Measurements from ENCODE around the gene CCPG1. TPM values are rescaled to one million over a fixed set of nuclear protein-coding genes. Genes with fewer than 3 reads are reported as not detected.

The CCPG1 gene
- total RNA-seq, 1 experiment from 2014 or later = 17.1 TPM

DNA sequence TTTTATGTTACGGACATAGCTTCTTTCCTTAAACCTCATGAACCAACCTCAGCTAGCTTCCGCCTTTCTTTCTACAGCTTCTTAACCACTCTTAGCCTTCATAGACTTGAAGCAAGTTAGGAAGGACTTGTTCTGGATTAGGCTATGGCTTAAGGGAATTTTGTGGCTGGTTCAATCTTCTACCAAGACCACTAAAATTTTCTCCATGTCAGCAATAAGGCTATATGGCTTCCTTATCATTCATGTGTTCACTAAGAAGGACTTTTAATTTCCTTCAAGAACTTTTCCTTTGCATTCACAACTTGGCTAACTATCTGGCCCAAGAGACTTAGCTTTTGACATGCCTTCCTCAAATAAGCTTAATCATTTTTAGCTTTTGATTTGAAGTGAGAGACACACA, 24.5 kb downstream of the CCPG1 start:
- H3K4me3 Mint-ChIP-seq = no peak overlapping the region
- CTCF ChIA-PET = no interaction called here
- no peak for DNase-seq (ENCODE audit: low spot score)
- no peak overlapping the region for H3K27ac Mint-ChIP-seq
- no peak for ATAC-seq
- no peak for TF ChIP-seq TEAD4 (CRISPR knock-in tag; IDR thresholded peaks at IDR 0.05)
- TF ChIP-seq, protein P1, sequence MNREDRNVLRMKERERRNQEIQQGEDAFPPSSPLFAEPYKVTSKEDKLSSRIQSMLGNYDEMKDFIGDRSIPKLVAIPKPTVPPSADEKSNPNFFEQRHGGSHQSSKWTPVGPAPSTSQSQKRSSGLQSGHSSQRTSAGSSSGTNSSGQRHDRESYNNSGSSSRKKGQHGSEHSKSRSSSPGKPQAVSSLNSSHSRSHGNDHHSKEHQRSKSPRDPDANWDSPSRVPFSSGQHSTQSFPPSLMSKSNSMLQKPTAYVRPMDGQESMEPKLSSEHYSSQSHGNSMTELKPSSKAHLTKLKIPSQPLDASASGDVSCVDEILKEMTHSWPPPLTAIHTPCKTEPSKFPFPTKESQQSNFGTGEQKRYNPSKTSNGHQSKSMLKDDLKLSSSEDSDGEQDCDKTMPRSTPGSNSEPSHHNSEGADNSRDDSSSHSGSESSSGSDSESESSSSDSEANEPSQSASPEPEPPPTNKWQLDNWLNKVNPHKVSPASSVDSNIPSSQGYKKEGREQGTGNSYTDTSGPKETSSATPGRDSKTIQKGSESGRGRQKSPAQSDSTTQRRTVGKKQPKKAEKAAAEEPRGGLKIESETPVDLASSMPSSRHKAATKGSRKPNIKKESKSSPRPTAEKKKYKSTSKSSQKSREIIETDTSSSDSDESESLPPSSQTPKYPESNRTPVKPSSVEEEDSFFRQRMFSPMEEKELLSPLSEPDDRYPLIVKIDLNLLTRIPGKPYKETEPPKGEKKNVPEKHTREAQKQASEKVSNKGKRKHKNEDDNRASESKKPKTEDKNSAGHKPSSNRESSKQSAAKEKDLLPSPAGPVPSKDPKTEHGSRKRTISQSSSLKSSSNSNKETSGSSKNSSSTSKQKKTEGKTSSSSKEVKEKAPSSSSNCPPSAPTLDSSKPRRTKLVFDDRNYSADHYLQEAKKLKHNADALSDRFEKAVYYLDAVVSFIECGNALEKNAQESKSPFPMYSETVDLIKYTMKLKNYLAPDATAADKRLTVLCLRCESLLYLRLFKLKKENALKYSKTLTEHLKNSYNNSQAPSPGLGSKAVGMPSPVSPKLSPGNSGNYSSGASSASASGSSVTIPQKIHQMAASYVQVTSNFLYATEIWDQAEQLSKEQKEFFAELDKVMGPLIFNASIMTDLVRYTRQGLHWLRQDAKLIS (CRISPR knock-in tag; IDR thresholded peaks at IDR 0.05; ENCODE audit: borderline replicate concordance) = no peak
- TF ChIP-seq, protein P2, sequence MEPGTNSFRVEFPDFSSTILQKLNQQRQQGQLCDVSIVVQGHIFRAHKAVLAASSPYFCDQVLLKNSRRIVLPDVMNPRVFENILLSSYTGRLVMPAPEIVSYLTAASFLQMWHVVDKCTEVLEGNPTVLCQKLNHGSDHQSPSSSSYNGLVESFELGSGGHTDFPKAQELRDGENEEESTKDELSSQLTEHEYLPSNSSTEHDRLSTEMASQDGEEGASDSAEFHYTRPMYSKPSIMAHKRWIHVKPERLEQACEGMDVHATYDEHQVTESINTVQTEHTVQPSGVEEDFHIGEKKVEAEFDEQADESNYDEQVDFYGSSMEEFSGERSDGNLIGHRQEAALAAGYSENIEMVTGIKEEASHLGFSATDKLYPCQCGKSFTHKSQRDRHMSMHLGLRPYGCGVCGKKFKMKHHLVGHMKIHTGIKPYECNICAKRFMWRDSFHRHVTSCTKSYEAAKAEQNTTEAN (CRISPR knock-in tag; IDR thresholded peaks at IDR 0.05) = no peak
- TF ChIP-seq HMGA2 (CRISPR knock-in tag; IDR thresholded peaks at IDR 0.05) = no peak
- no peak for TF ChIP-seq ZNF232 (CRISPR knock-in tag; IDR thresholded peaks at IDR 0.05)
- no peak for TF ChIP-seq ZNF138 (CRISPR knock-in tag; conservative IDR thresholded peaks at IDR 0.05)
- TF ChIP-seq ZNF317 (CRISPR knock-in tag; IDR thresholded peaks at IDR 0.05; ENCODE audit: borderline replicate concordance, low read depth) = no peak
- TF ChIP-seq ZNF416 (CRISPR knock-in tag; IDR thresholded peaks at IDR 0.05) = no peak
- peaks cover 12% of the 10 kb centered on the region for H3K36me3 Mint-ChIP-seq
- POLR2A ChIA-PET = no interaction called here
- H3K9me3 Mint-ChIP-seq = peaks cover 6% of the 10 kb centered on the region
- no peaks in the 10 kb centered on the region for H3K4me1 Mint-ChIP-seq
- no peaks in the 10 kb centered on the region for H3K27me3 Mint-ChIP-seq (ENCODE audit: low read depth)

DNA sequence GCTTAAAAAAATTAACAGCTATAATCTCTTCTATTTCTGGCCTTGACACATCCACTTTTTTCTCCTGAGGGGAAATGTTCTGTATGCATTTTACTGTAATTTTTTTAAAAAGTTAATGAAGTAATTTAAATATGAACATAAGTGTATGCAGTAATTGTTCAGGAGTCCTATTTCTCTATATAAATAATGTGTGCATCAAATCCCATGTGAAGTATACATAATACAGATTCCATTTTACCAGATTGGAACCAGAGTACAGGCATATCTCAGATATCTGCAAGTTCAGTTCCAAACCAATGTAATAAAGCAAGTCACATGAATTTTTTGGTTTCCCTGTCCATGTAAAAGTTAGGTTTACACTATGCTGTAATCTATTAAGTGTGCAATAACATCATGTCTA, 26.6 kb downstream of the CCPG1 start:
- no peaks in the 10 kb centered on the region for H3K27me3 Mint-ChIP-seq (ENCODE audit: low read depth)
- ChIA-PET CTCF (no interaction called here), POLR2A (no interaction called here)
- ATAC-seq (no peak), DNase-seq (ENCODE audit: low spot score) (no peak)
- H3K27ac Mint-ChIP-seq = no peak overlapping the region
- H3K4me1 Mint-ChIP-seq = no peaks in the 10 kb centered on the region
- peaks cover 6% of the 10 kb centered on the region for H3K9me3 Mint-ChIP-seq
- H3K4me3 Mint-ChIP-seq = no peak overlapping the region
- H3K36me3 Mint-ChIP-seq = peaks cover 9% of the 10 kb centered on the region
- TF ChIP-seq ZNF263 (CRISPR knock-in tag; IDR thresholded peaks at IDR 0.05; ENCODE audit: low read depth) (no peak), IRF2 (CRISPR knock-in tag; IDR thresholded peaks at IDR 0.05; ENCODE audit: borderline replicate concordance, low read depth) (no peak), ZNF121 (CRISPR knock-in tag; IDR thresholded peaks at IDR 0.05) (no peak), ZNF317 (CRISPR knock-in tag; IDR thresholded peaks at IDR 0.05; ENCODE audit: borderline replicate concordance, low read depth) (no peak), ZNF219 (CRISPR knock-in tag; IDR thresholded peaks at IDR 0.05; ENCODE audit: borderline replicate concordance) (no peak), NR3C1 (CRISPR knock-in tag; conservative IDR thresholded peaks at IDR 0.05; ENCODE audit: low read depth) (no peak)
- TF ChIP-seq, protein P3, sequence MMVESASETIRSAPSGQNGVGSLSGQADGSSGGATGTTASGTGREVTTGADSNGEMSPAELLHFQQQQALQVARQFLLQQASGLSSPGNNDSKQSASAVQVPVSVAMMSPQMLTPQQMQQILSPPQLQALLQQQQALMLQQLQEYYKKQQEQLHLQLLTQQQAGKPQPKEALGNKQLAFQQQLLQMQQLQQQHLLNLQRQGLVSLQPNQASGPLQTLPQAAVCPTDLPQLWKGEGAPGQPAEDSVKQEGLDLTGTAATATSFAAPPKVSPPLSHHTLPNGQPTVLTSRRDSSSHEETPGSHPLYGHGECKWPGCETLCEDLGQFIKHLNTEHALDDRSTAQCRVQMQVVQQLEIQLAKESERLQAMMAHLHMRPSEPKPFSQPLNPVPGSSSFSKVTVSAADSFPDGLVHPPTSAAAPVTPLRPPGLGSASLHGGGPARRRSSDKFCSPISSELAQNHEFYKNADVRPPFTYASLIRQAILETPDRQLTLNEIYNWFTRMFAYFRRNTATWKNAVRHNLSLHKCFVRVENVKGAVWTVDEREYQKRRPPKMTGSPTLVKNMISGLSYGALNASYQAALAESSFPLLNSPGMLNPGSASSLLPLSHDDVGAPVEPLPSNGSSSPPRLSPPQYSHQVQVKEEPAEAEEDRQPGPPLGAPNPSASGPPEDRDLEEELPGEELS (CRISPR knock-in tag; IDR thresholded peaks at IDR 0.05) = no peak
- TF ChIP-seq, protein P4, sequence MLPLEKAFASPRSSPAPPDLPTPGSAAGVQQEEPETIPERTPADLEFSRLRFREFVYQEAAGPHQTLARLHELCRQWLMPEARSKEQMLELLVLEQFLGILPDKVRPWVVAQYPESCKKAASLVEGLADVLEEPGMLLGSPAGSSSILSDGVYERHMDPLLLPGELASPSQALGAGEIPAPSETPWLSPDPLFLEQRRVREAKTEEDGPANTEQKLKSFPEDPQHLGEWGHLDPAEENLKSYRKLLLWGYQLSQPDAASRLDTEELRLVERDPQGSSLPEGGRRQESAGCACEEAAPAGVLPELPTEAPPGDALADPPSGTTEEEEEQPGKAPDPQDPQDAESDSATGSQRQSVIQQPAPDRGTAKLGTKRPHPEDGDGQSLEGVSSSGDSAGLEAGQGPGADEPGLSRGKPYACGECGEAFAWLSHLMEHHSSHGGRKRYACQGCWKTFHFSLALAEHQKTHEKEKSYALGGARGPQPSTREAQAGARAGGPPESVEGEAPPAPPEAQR (CRISPR knock-in tag; IDR thresholded peaks at IDR 0.05) = no peak
